DND-41 (cell line): ENCODE results near the gene MSH3.

ENCODE experiments used
- ATAC-seq: fragments of 200-7000 bp; cut with Tn5 transposase; 3 replicates; pipeline ENCODE4 v1.9.1; 2021; ENCODE audit warnings: low read depth; ENCODE audit not compliant: insufficient read depth
- DNase-seq: peaks from one replicate; pipeline ENCODE4 v3.0.0-alpha.2; 2020
- H2AFZ ChIP-seq: 2 replicates; pipeline ENCODE4 v1.6.0; 2012; ENCODE audit warnings: low read depth, low read length
- H3K27ac ChIP-seq: 2 replicates; pipeline ENCODE4 v1.5.1; 2012; ENCODE audit warnings: low read length, inconsistent platforms
- H3K27me3 ChIP-seq: fragments of 200-600 bp; sonication (generic); 2 replicates; pipeline ENCODE4 v1.6.0; 2012; ENCODE audit warnings: low read length, mild to moderate bottlenecking, inconsistent platforms; ENCODE audit not compliant: insufficient read depth, poor library complexity
- H3K36me3 ChIP-seq: 2 replicates; pipeline ENCODE4 v1.5.1; 2012; ENCODE audit warnings: low read length, inconsistent platforms; ENCODE audit not compliant: insufficient read depth
- H3K4me1 ChIP-seq: 2 replicates; pipeline ENCODE4 v1.5.1; 2012; ENCODE audit warnings: mild to moderate bottlenecking, low read length; ENCODE audit not compliant: insufficient read depth
- H3K4me2 ChIP-seq: 2 replicates; pipeline ENCODE4 v1.6.0; 2012; ENCODE audit warnings: mild to moderate bottlenecking, moderate library complexity, low read length, inconsistent platforms; ENCODE audit not compliant: insufficient read depth
- H3K4me3 ChIP-seq, 2 experiments: fragments of 200-600 bp in 1 of 2; shearing (Covaris generic) in 1 of 2; 2 replicates each; pipeline ENCODE4 v1.5.1; 2012 to 2016; ENCODE audit warnings: inconsistent platforms in 2 of 2, low read length in 2 of 2, mild to moderate bottlenecking in 2 of 2, low read depth in 1 of 2, moderate library complexity in 1 of 2
- H3K79me2 ChIP-seq: 2 replicates; pipeline ENCODE4 v1.6.0; 2012; ENCODE audit warnings: low read length, inconsistent platforms; ENCODE audit not compliant: insufficient read depth
- H3K9ac ChIP-seq: 2 replicates; pipeline ENCODE4 v1.6.0; 2012; ENCODE audit warnings: low read depth, mild to moderate bottlenecking, inconsistent platforms, low read length, moderate library complexity
- H3K9me3 ChIP-seq: 2 replicates; pipeline ENCODE4 v1.5.1; 2012; ENCODE audit warnings: low read length, moderate library complexity, mild to moderate bottlenecking, inconsistent platforms; ENCODE audit not compliant: insufficient read depth, severe bottlenecking
- H4K20me1 ChIP-seq: 2 replicates; pipeline ENCODE4 v1.6.0; 2012; ENCODE audit warnings: low read length; ENCODE audit not compliant: insufficient read depth
- EZH2 ChIP-seq: IDR thresholded peaks from 3 replicates; pipeline ENCODE4 v1.6.1; 2012; ENCODE audit warnings: borderline replicate concordance, low read depth, mild to moderate bottlenecking, moderate library complexity, low read length, inconsistent platforms; ENCODE audit not compliant: severe bottlenecking
- TF ChIP-seq, protein P1 (sequence below): IDR thresholded peaks from 2 replicates; pipeline ENCODE4 v1.5.1; 2012; ENCODE audit warnings: borderline replicate concordance, low read length, moderate library complexity, mild to moderate bottlenecking; ENCODE audit not compliant: poor library complexity, severe bottlenecking; ENCODE audit errors: extremely low read depth

The MSH3 gene

DNA sequence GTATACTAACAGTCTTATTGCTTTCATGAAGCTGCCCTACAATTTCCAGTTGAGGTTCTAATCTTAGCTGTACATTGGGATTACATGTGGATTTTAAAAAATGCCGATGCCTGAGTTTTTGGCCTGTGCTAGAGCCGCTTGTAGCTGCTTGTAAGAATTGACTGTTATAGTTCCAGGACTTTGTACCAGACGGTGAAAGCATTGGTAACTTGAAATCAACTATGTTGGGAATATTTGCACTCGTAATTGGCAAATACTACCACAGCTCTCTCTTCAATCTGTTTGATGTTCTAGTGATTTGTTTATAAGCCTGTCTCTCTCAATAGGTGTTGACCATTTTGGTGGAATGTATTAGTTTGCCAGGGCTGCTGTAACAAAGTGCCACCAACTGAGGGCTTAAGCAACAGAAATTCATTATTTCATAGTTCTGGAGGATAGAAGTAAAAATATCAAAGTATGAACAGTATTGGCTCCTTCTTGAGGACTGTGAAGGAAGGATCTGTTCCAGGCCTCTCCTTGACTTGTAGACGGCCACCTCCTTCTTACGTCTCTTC, 50.8 kb downstream of the MSH3 start:
- Histone ChIP-seq H3K4me1 (peaks cover 25% of the 10 kb centered on the region), H3K9ac (no peak overlapping the region), H3K27me3 (no peaks in the 10 kb centered on the region), H2AFZ (no peak overlapping the region), H3K4me2 (no peak overlapping the region), H3K27ac (no peak overlapping the region), H4K20me1 (no peaks in the 10 kb centered on the region), H3K4me3 (no peak overlapping the region), H3K36me3 (peaks cover 39% of the 10 kb centered on the region), H3K9me3 (no peaks in the 10 kb centered on the region), H3K79me2 (no peaks in the 10 kb centered on the region)
- TF ChIP-seq, protein P1, sequence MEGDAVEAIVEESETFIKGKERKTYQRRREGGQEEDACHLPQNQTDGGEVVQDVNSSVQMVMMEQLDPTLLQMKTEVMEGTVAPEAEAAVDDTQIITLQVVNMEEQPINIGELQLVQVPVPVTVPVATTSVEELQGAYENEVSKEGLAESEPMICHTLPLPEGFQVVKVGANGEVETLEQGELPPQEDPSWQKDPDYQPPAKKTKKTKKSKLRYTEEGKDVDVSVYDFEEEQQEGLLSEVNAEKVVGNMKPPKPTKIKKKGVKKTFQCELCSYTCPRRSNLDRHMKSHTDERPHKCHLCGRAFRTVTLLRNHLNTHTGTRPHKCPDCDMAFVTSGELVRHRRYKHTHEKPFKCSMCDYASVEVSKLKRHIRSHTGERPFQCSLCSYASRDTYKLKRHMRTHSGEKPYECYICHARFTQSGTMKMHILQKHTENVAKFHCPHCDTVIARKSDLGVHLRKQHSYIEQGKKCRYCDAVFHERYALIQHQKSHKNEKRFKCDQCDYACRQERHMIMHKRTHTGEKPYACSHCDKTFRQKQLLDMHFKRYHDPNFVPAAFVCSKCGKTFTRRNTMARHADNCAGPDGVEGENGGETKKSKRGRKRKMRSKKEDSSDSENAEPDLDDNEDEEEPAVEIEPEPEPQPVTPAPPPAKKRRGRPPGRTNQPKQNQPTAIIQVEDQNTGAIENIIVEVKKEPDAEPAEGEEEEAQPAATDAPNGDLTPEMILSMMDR: no peak
- TF ChIP-seq EZH2: no peak
- DNase-seq (no peak), ATAC-seq (no peak)

DNA sequence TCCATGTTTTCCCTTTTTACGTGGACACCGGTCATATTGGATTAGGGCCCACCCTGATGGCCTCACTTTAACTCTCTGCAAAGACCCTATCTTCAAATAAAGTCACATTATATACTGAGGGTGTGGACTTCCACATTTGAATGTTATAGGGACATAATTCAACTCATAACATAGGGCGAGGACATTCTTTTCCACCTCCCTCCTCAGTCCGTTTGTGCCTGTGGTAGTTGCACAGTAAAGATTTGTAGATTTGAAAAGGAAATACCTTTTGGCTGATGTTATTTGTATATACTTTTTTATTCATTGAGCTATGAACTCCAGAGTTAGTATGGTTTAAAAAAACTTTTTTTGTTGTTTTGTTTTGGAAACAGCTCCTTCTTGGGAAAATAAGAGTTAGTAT, 51.3 kb downstream of the MSH3 start:
- H3K27ac ChIP-seq: no peak overlapping the region
- H3K9ac ChIP-seq: no peak overlapping the region
- H3K27me3 ChIP-seq: no peaks in the 10 kb centered on the region
- H3K79me2 ChIP-seq: no peaks in the 10 kb centered on the region
- no peak overlapping the region for H3K4me2 ChIP-seq
- no peak overlapping the region for H3K4me3 ChIP-seq
- H3K36me3 ChIP-seq: peaks cover 41% of the 10 kb centered on the region
- no peaks in the 10 kb centered on the region for H4K20me1 ChIP-seq
- TF ChIP-seq, protein P1: no peak
- no peak for TF ChIP-seq EZH2
- no peaks in the 10 kb centered on the region for H3K9me3 ChIP-seq
- peaks cover 25% of the 10 kb centered on the region for H3K4me1 ChIP-seq
- H2AFZ ChIP-seq: no peak overlapping the region
- no peak for ATAC-seq
- no peak for DNase-seq

DNA sequence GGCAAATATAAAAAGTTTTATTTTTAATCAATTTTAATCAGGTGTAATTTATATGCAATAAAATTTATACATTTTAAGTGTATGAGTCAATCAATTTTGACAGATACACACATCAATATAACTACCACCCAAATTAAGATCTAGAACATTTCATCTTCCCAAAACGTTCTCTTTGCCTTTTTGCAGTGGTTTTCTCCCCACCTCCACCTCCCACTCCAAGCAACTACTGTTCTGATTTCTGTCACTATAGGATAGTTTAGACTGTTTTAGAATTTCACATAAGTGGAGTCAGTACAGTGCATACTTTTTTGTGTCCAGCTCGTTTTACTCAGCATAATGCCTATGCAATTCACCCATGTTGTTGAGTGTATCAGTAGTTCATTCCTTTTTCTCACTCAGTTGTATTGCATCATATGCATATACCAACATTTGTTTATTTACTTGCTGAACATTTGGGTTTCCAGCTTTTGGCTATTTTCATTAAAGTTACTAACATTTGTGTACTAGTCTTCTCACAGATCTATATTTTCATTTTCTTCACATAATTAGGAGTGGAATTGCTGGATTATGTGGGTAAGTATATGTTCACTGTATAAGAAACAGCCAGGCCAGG, 52.5 kb downstream of the MSH3 start:
- DNase-seq (no peak), ATAC-seq (no peak)
- TF ChIP-seq, protein P1: no peak
- no peak for TF ChIP-seq EZH2
- peaks cover 25% of the 10 kb centered on the region for H3K4me1 ChIP-seq
- no peaks in the 10 kb centered on the region for H3K9me3 ChIP-seq
- H3K4me3 ChIP-seq: no peak overlapping the region
- no peak overlapping the region for H2AFZ ChIP-seq
- H3K79me2 ChIP-seq: no peaks in the 10 kb centered on the region
- no peak overlapping the region for H3K27ac ChIP-seq
- no peaks in the 10 kb centered on the region for H3K27me3 ChIP-seq
- no peak overlapping the region for H3K9ac ChIP-seq
- H4K20me1 ChIP-seq: no peaks in the 10 kb centered on the region
- peaks cover 44% of the 10 kb centered on the region for H3K36me3 ChIP-seq
- H3K4me2 ChIP-seq: no peak overlapping the region
